ENCODE results near the gene TXNRD3. TPM values are rescaled to one million over a fixed set of nuclear protein-coding genes. Genes with fewer than 3 reads are reported as not detected.

TXNRD3 gene
- total RNA-seq, 2 donors from 2014 or later: 7.4 to 8.3 TPM

- Histone ChIP-seq H3K36me3 (no peaks in the 10 kb centered on the region), H3K27ac (no peak overlapping the region), H3K4me1 (ENCODE audit: control insufficient read depth in 1 of 2, low read depth in 2 of 2) (no peaks in the 10 kb centered on the region), H3K4me3 (no peak overlapping the region), H3K9me3 (no peaks in the 10 kb centered on the region), H3K27me3 (replicated peaks; ENCODE audit: insufficient read depth) (no peaks in the 10 kb centered on the region)
- ATAC-seq (ENCODE audit: insufficient number of reproducible peaks, low FRiP score, low read depth) (no peak), DNase-seq (ENCODE audit: low spot score) (no peak)
- no peak for TF ChIP-seq CTCF (IDR thresholded peaks at IDR 0.05)
These were observed 81.3 kb downstream of the TXNRD3 start for GRCh38 chr3:126573492-126574117.

GRCh38 chr3:126571078-126571477, 83.8 kb downstream of the TXNRD3 start:
- Histone ChIP-seq H3K27me3 (replicated peaks; ENCODE audit: insufficient read depth) (no peaks in the 10 kb centered on the region), H3K36me3 (no peaks in the 10 kb centered on the region), H3K27ac (no peak overlapping the region), H3K4me1 (ENCODE audit: control insufficient read depth in 1 of 2, low read depth in 2 of 2) (no peaks in the 10 kb centered on the region), H3K4me3 (no peak overlapping the region), H3K9me3 (no peaks in the 10 kb centered on the region)
- TF ChIP-seq CTCF (IDR thresholded peaks at IDR 0.05): no peak
- DNase-seq (ENCODE audit: low spot score) (no peak), ATAC-seq (ENCODE audit: insufficient number of reproducible peaks, low FRiP score, low read depth) (no peak)

- Histone ChIP-seq H3K27ac (no peak overlapping the region), H3K4me3 (no peak overlapping the region), H3K36me3 (no peaks in the 10 kb centered on the region), H3K27me3 (replicated peaks; ENCODE audit: insufficient read depth) (no peaks in the 10 kb centered on the region), H3K4me1 (ENCODE audit: control insufficient read depth in 1 of 2, low read depth in 2 of 2) (no peaks in the 10 kb centered on the region), H3K9me3 (no peaks in the 10 kb centered on the region)
- ATAC-seq (ENCODE audit: insufficient number of reproducible peaks, low FRiP score, low read depth) (no peak), DNase-seq (ENCODE audit: low spot score) (no peak)
- TF ChIP-seq CTCF (IDR thresholded peaks at IDR 0.05): no peak
These were observed 84.8 kb downstream of the TXNRD3 start for GRCh38 chr3:126570103-126570541.

- Histone ChIP-seq H3K4me3 (no peak overlapping the region), H3K9me3 (no peaks in the 10 kb centered on the region), H3K4me1 (ENCODE audit: control insufficient read depth in 1 of 2, low read depth in 2 of 2) (no peaks in the 10 kb centered on the region), H3K27me3 (replicated peaks; ENCODE audit: insufficient read depth) (no peaks in the 10 kb centered on the region), H3K27ac (no peak overlapping the region), H3K36me3 (no peaks in the 10 kb centered on the region)
- no peak for TF ChIP-seq CTCF (IDR thresholded peaks at IDR 0.05)
- ATAC-seq (ENCODE audit: insufficient number of reproducible peaks, low FRiP score, low read depth) (no peak), DNase-seq (ENCODE audit: low spot score) (no peak)
These were observed 85.4 kb downstream of the TXNRD3 start for GRCh38 chr3:126569390-126569975.

- ATAC-seq (ENCODE audit: insufficient number of reproducible peaks, low FRiP score, low read depth): no peak
- H3K9me3 ChIP-seq: no peaks in the 10 kb centered on the region
- no peak for TF ChIP-seq CTCF (IDR thresholded peaks at IDR 0.05)
- H3K4me1 ChIP-seq (ENCODE audit: control insufficient read depth in 1 of 2, low read depth in 2 of 2): no peaks in the 10 kb centered on the region
- no peaks in the 10 kb centered on the region for H3K27me3 ChIP-seq (replicated peaks; ENCODE audit: insufficient read depth)
- DNase-seq (ENCODE audit: low spot score): no peak
- no peak overlapping the region for H3K27ac ChIP-seq
- H3K36me3 ChIP-seq: no peaks in the 10 kb centered on the region
- H3K4me3 ChIP-seq: no peak overlapping the region
These were observed 86.1 kb downstream of the TXNRD3 start for GRCh38 chr3:126568776-126569342.
